ENCODE data around the gene UTP14C. TPM values are rescaled to one million over a fixed set of nuclear protein-coding genes. Genes with fewer than 3 reads are reported as not detected.
A peak's percentile ranks its signal among the peaks of the same experiment; 100 is the strongest.

The UTP14C gene
- total RNA-seq: 10 to 100 TPM; 13.1 to 15.0 TPM

DNA sequence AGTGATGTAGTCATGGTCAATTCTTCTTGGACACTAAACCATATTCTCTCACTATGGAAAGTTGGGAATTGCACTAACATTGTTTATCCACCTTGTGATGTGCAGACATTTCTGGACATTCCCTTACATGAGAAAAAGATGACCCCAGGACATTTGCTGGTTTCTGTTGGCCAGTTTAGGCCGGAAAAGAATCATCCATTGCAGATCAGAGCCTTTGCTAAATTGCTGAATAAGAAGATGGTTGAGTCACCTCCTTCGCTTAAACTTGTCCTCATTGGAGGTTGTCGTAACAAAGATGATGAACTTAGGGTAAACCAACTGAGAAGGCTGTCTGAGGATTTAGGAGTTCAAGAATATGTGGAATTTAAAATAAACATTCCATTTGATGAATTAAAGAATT, at the start of gene UTP14C:
UTP14C (plus strand) TSS at position 211 of the 400 bp plus-strand sequence. CDS start 4,114 bp downstream, outside the sequence.
- no peak for DNase-seq (ENCODE audit: low spot score)
- Histone ChIP-seq H3K36me3 (peaks cover 26% of the 10 kb centered on the region), H3K4me3 (no peak within 1 kb of the TSS), H3K9me3 (no peaks in the 10 kb centered on the region), H3K4me1 (no peaks in the 10 kb centered on the region), H3K27ac (no peak within 1 kb of the TSS), H3K27me3 (no peaks in the 10 kb centered on the region)
- TF ChIP-seq, protein P1, sequence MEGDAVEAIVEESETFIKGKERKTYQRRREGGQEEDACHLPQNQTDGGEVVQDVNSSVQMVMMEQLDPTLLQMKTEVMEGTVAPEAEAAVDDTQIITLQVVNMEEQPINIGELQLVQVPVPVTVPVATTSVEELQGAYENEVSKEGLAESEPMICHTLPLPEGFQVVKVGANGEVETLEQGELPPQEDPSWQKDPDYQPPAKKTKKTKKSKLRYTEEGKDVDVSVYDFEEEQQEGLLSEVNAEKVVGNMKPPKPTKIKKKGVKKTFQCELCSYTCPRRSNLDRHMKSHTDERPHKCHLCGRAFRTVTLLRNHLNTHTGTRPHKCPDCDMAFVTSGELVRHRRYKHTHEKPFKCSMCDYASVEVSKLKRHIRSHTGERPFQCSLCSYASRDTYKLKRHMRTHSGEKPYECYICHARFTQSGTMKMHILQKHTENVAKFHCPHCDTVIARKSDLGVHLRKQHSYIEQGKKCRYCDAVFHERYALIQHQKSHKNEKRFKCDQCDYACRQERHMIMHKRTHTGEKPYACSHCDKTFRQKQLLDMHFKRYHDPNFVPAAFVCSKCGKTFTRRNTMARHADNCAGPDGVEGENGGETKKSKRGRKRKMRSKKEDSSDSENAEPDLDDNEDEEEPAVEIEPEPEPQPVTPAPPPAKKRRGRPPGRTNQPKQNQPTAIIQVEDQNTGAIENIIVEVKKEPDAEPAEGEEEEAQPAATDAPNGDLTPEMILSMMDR (IDR thresholded peaks at IDR 0.05): no peak

GRCh38 chr13:51976423-51976822, 48.1 kb upstream of the UTP14C start:
- no peak for DNase-seq (ENCODE audit: low spot score)
- TF ChIP-seq, protein P1 (IDR thresholded peaks at IDR 0.05): no peak
- Histone ChIP-seq H3K27me3 (no peaks in the 10 kb centered on the region), H3K36me3 (no peaks in the 10 kb centered on the region), H3K4me3 (no peak overlapping the region), H3K9me3 (no peaks in the 10 kb centered on the region), H3K4me1 (peaks cover 0 to 7% of the 10 kb centered on the region in 2 donors), H3K27ac (no peak overlapping the region)

DNA sequence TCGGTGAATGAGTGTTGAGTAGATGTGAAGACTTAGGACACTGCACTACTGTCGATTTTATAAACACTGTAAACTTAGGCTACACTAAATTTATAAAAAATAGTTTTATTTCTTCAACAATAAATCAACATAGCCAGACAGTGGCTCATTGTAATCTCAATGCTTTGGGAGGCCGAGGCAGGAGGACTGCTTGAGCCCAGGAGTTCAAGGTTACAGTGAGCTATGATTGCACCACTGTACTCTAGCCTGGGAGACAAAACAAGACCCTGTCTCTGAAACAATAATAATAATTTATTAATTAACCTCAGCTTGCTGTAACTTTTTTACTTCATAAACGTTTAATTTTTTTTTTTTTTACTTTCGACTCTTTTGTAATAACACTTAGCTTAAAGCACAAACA, 47.6 kb upstream of the UTP14C start:
- H3K36me3 ChIP-seq: no peaks in the 10 kb centered on the region
- H3K27me3 ChIP-seq: no peaks in the 10 kb centered on the region
- no peaks in the 10 kb centered on the region for H3K9me3 ChIP-seq
- peaks cover 0 to 8% of the 10 kb centered on the region in 2 donors for H3K4me1 ChIP-seq
- H3K4me3 ChIP-seq: no peak overlapping the region
- TF ChIP-seq, protein P1 (IDR thresholded peaks at IDR 0.05): no peak
- H3K27ac ChIP-seq: no peak overlapping the region
- DNase-seq (ENCODE audit: low spot score): no peak

DNA sequence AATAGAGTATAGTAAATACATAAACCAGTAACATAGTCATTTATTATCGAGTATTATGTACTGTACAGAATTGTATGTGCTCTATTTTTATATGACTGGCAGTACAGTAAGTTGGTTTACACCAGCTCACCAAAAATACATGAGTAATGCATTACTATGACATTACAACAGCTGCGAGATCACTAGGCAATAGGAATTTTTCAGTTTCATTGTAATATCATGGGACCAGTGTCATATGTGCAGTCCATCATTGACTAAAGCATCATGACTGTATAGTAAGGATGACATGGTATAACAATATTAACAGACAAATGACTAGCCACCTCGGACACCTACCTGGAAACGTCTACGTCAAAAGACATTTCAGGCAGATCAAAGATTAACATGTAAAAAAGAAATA, 46.9 kb upstream of the UTP14C start:
- no peak for DNase-seq (ENCODE audit: low spot score)
- H3K27me3 ChIP-seq: no peaks in the 10 kb centered on the region
- H3K4me1 ChIP-seq: peaks cover 0 to 8% of the 10 kb centered on the region in 2 donors
- H3K36me3 ChIP-seq: no peaks in the 10 kb centered on the region
- no peak overlapping the region for H3K4me3 ChIP-seq
- TF ChIP-seq, protein P1 (IDR thresholded peaks at IDR 0.05): no peak
- no peaks in the 10 kb centered on the region for H3K9me3 ChIP-seq
- no peak overlapping the region for H3K27ac ChIP-seq

DNA sequence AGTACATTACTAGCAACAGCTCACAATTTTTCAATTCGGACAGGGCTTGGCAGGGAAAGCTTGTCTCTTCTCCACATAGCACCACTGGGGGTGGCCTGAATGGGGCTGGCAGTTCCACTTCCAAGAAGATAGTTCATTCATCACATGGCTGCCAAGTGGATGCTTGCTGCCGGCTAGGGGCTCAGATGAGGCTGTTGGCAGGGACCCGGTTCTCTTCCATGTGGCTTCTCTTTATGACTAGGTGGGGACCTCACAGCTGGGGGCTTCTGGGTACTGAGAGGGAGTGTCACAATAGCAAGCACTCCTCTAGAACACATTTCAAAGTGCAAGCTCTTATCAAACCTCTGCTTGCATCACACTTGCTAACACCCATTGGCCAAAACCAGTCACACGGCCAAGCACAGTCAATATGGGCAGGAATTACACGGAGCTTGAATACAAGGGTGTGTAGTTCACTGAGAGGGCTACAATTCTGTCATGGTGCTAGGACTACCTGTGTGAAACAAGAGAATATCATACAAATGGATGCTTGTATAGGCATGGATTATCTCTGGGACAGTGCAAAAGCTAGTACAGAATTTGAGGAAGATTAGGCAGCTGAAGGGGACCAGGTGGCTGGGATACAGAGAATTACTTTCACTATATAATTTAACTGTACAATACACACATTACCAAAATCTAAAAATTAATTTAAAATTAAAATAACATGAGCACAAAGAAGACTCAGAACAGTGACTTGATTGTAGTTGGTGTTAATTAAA, 45.5 kb upstream of the UTP14C start:
- no peaks in the 10 kb centered on the region for H3K9me3 ChIP-seq
- no peak for DNase-seq (ENCODE audit: low spot score)
- H3K36me3 ChIP-seq: no peaks in the 10 kb centered on the region
- peak overlapping the region in 1 of 2 donors; percentile 7 for H3K27ac ChIP-seq
- peaks cover 0 to 8% of the 10 kb centered on the region in 2 donors for H3K4me1 ChIP-seq
- TF ChIP-seq, protein P1 (IDR thresholded peaks at IDR 0.05): no peak
- no peak overlapping the region for H3K4me3 ChIP-seq
- H3K27me3 ChIP-seq: no peaks in the 10 kb centered on the region

Data from right atrium auricular region (tissue), 2 donors.